Globus pallidus (tissue), 1 donor: Measurements from ENCODE around the gene PTRH2.
"Not testable (repeated sequence)": the region's sequence is repeated elsewhere in the genome, so short reads cannot be mapped to it uniquely, and the experiment has no call there.

Experiments
- DNase-seq: peaks from one replicate; pipeline ENCODE4 v3.0.0-alpha.2; 2015; ENCODE audit warnings: low spot score

PTRH2 gene

GRCh38 chr17:59707149-59707970, at the start of gene PTRH2, which contains the start of gene VMP1:
PTRH2 (minus strand) TSS chr17:59707430; CDS start chr17:59697978, 9,452 bp downstream.
VMP1 (plus strand) TSS chr17:59707654; CDS start chr17:59731447, 23,793 bp downstream.
- DNase-seq: peak; percentile 99

- no peak for DNase-seq
Observed at GRCh38 chr17:59756236-59756818, 49.1 kb upstream of the PTRH2 start.

- not testable (repeated sequence) for DNase-seq
Observed at GRCh38 chr17:59755069-59755468, 47.8 kb upstream of the PTRH2 start.

GRCh38 chr17:59754552-59754951, 47.3 kb upstream of the PTRH2 start:
- no peak for DNase-seq

GRCh38 chr17:59753522-59754467, 46.6 kb upstream of the PTRH2 start:
- DNase-seq: peak; percentile 79

- no peak for DNase-seq
Observed at GRCh38 chr17:59752922-59753321, 45.7 kb upstream of the PTRH2 start.

- DNase-seq: no peak
Observed at GRCh38 chr17:59752446-59752845, 45.2 kb upstream of the PTRH2 start.

GRCh38 chr17:59751955-59752413, 44.8 kb upstream of the PTRH2 start:
- no peak for DNase-seq

GRCh38 chr17:59748591-59748990, 41.4 kb upstream of the PTRH2 start:
- no peak for DNase-seq

GRCh38 chr17:59746849-59747445, 39.7 kb upstream of the PTRH2 start:
- peak; percentile 41 for DNase-seq

GRCh38 chr17:59745040-59745439, 37.8 kb upstream of the PTRH2 start:
- DNase-seq: no peak

GRCh38 chr17:59743842-59744241, 36.6 kb upstream of the PTRH2 start:
- DNase-seq: no peak

- DNase-seq: no peak
Observed at GRCh38 chr17:59737324-59737723, 30.1 kb upstream of the PTRH2 start.

- no peak for DNase-seq
Observed at GRCh38 chr17:59734226-59734625, 27.0 kb upstream of the PTRH2 start.

GRCh38 chr17:59733697-59734096, 26.5 kb upstream of the PTRH2 start:
- DNase-seq: no peak

- no peak for DNase-seq
Observed at GRCh38 chr17:59730268-59730834, 23.1 kb upstream of the PTRH2 start.

GRCh38 chr17:59727817-59728533, 20.7 kb upstream of the PTRH2 start:
- DNase-seq: no peak

- DNase-seq: no peak
Observed at GRCh38 chr17:59725691-59726090, 18.5 kb upstream of the PTRH2 start.

GRCh38 chr17:59723607-59724006, 16.4 kb upstream of the PTRH2 start:
- DNase-seq: no peak

GRCh38 chr17:59723041-59723440, 15.8 kb upstream of the PTRH2 start:
- DNase-seq: no peak

- DNase-seq: no peak
Observed at GRCh38 chr17:59722623-59723022, 15.4 kb upstream of the PTRH2 start.
